ENCODE measurements around the gene MYL6. TPM values are rescaled to one million over a fixed set of nuclear protein-coding genes. Genes with fewer than 3 reads are reported as not detected.
"Not testable (repeated sequence)": the region's sequence is repeated elsewhere in the genome, so short reads cannot be mapped to it uniquely, and the experiment has no call there.

Gene MYL6
- polyA plus RNA-seq, result 1,000 to 10,000 TPM; 2,998 to 5,712 (median 4,230) TPM

GRCh38 chr12:56158029-56158925 lies at the start of gene MYL6:
Gene MYL6, plus strand, starts transcription at chr12:56158359. Its CDS starts 43 bp downstream, at chr12:56158402.
- H3K9me3 Mint-ChIP-seq, result no peaks in the 10 kb centered on the region
- peak; percentile 85 to 86 (median 86) for DNase-seq
- peaks cover 45 to 54% of the 10 kb centered on the region in 2 donors for H3K4me1 Mint-ChIP-seq
- peak within 1 kb of the TSS; percentile 90 to 99 (median 98) for H3K4me3 Mint-ChIP-seq
- H3K36me3 Mint-ChIP-seq, result peaks cover 10 to 29% (median 20%) of the 10 kb centered on the region in 3 donors
- peak within 1 kb of the TSS; percentile 92 to 100 (median 98) for H3K27ac Mint-ChIP-seq
- H3K27me3 Mint-ChIP-seq (ENCODE audit: low read depth in 3 of 3), result peaks cover 5 to 18% (median 12%) of the 10 kb centered on the region in 3 donors

DNA sequence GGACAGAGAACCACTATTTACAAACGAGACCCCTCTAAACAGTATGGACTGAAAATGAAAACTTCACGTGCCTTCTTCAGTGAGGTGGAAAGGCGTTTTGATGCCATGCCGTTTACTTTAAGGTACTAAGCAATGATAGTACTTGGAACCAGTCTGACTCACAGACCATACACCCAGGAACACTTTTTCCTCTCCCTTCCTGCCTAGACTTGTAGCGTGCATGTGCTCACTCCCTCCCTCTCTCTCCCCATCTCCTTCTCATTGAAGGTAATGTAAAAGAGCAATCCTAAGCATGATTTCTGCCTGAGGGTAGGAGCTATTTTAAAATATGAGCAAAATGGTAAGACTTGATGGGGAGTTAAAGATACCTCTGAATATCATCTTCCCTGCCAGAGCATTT lies 47.6 kb upstream of the MYL6 start:
- Mint-ChIP-seq H3K36me3 (peaks cover 21 to 51% (median 24%) of the 10 kb centered on the region in 3 donors), H3K27ac (peak overlapping the region in 2 of 6 donors; percentile 13 to 17), H3K4me1 (peaks cover 14 to 15% of the 10 kb centered on the region in 2 donors), H3K4me3 (no peak overlapping the region), H3K9me3 (no peaks in the 10 kb centered on the region), H3K27me3 (ENCODE audit: low read depth in 3 of 3) (peaks cover 0 to 2% (median 0%) of the 10 kb centered on the region in 3 donors)
- no peak for DNase-seq

GRCh38 chr12:56114084-56114483 lies 44.1 kb upstream of the MYL6 start:
- peak overlapping the region in 3 of 5 donors; percentile 11 to 29 (median 19) for H3K4me3 Mint-ChIP-seq

DNA sequence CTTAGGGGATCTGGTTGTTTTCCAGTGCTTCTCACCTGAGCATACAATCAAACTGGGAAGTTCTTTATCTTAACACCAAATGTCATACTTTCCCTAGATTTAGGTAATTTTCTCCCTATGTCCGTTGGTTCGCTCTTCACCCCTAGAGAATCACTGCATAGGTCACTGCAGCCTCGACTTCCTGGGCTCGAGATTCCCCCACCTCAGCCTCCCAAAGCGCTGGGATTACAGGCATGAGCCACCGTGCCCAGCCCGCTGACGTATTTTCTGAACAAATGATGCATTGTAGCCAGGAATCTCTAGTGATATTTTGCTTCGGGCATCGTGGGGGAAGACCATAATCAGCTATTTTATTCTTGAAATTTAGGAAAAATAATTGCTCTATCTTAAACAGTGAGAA lies 42.8 kb upstream of the MYL6 start:
- DNase-seq, result no peak
- H3K4me1 Mint-ChIP-seq, result peaks cover 36 to 37% of the 10 kb centered on the region in 2 donors

More at GRCh38 chr12:56114084-56114483, 44.1 kb upstream of the MYL6 start:
- H3K27me3 Mint-ChIP-seq (ENCODE audit: low read depth in 3 of 3), result peaks cover 12 to 16% (median 16%) of the 10 kb centered on the region in 3 donors
- no peak for DNase-seq
- peaks cover 24 to 40% (median 32%) of the 10 kb centered on the region in 3 donors for H3K36me3 Mint-ChIP-seq
- peak overlapping the region; percentile 12 to 69 (median 38) for H3K27ac Mint-ChIP-seq
- peaks cover 27 to 28% of the 10 kb centered on the region in 2 donors for H3K4me1 Mint-ChIP-seq
- H3K9me3 Mint-ChIP-seq, result no peaks in the 10 kb centered on the region

DNA sequence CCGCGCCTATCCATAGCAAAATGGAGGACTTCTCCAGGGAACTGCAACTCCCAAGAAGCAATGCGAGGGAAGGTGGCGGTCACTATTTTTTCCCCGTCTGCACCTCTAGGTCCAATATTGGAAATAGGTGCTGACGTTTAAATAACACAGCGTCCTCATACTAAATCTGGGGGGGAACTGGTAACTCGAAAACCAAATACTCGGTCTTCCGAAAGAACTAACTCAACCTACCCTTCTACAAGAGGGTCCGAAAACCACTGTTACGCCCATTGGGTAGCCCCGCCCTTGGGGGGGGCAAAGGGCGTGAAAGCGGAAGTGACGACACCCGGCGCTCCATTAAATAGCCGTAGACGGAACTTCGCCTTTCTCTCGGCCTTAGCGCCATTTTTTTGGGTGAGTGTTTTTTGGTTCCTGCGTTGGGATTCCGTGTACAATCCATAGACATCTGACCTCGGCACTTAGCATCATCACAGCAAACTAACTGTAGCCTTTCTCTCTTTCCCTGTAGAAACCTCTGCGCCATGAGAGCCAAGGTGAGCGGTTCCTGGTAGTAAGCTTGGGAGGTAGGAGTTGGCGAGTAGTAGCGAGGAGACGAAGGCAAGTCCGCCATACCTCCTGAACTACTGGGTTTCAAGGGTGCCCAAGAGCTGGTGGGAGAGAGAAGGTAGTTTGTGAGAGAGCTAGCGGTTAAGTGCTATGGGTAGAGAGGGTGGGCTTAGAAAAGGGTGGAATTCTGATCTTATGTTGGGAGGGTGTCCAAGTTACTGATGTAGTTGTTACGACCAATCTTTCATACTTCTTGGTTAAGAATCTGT lies 41.7 kb upstream of the MYL6 start, which contains the start of gene RPL41:
TSS of gene RPL41 (plus strand) at position 367 of the 815 bp plus-strand sequence.
- peak; percentile 94 to 95 (median 94) for DNase-seq

More for the DNA sequence above, 42.8 kb upstream of the MYL6 start:
- Mint-ChIP-seq H3K27ac (peak overlapping the region; percentile 96 to 99 (median 98)), H3K4me3 (peak overlapping the region; percentile 95 to 99 (median 97)), H3K36me3 (peaks cover 18 to 33% (median 30%) of the 10 kb centered on the region in 3 donors), H3K9me3 (no peaks in the 10 kb centered on the region), H3K27me3 (ENCODE audit: low read depth in 3 of 3) (peaks cover 12 to 20% (median 16%) of the 10 kb centered on the region in 3 donors)

DNA sequence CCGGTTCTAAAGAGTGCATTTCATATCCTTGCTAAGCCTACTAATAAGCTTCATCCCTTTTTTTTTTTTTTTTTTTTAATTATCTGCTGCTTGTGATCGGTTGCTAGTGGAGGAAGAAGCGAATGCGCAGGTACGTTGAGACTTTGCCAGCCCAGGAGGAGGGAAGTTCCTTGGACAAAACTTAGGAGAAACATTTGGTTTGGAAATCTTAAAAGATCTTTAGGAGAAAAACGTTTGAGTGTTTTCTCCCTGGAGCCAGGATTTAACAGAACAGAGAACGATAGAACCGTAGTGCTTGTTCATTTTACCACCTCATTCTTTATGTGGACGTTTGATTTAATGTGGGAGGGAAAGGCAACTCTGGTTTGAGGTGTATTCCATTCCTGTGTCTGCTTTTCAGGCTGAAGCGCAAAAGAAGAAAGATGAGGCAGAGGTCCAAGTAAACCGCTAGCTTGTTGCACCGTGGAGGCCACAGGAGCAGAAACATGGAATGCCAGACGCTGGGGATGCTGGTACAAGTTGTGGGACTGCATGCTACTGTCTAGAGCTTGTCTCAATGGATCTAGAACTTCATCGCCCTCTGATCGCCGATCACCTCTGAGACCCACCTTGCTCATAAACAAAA lies 41.0 kb upstream of the MYL6 start:
- H3K9me3 Mint-ChIP-seq, DNase-seq: not testable (repeated sequence)
- Mint-ChIP-seq H3K4me3 (peak overlapping the region; percentile 95 to 99 (median 97)), H3K27ac (peak overlapping the region; percentile 96 to 99 (median 98)), H3K36me3 (peaks cover 8 to 22% (median 20%) of the 10 kb centered on the region in 3 donors), H3K27me3 (ENCODE audit: low read depth in 3 of 3) (peaks cover 12 to 20% (median 16%) of the 10 kb centered on the region in 3 donors), H3K4me1 (peaks cover 37 to 39% of the 10 kb centered on the region in 2 donors)

More for the DNA sequence above, 41.7 kb upstream of the MYL6 start, which contains the start of gene RPL41:
- Mint-ChIP-seq H3K36me3 (peaks cover 10 to 25% (median 22%) of the 10 kb centered on the region in 3 donors), H3K27ac (peak within 1 kb of the TSS; percentile 96 to 99 (median 98)), H3K9me3 (no peaks in the 10 kb centered on the region), H3K27me3 (ENCODE audit: low read depth in 3 of 3) (peaks cover 12 to 20% (median 16%) of the 10 kb centered on the region in 3 donors), H3K4me1 (peaks cover 37 to 39% of the 10 kb centered on the region in 2 donors), H3K4me3 (peak within 1 kb of the TSS; percentile 95 to 99 (median 97))

- DNase-seq, result peak; percentile 98 to 99 (median 98)
- peaks cover 5 to 18% (median 14%) of the 10 kb centered on the region in 3 donors for H3K36me3 Mint-ChIP-seq
- peak within 1 kb of the TSS; percentile 96 to 99 (median 98) for H3K27ac Mint-ChIP-seq
- peak within 1 kb of the TSS; percentile 95 to 99 (median 97) for H3K4me3 Mint-ChIP-seq
- H3K4me1 Mint-ChIP-seq, result peaks cover 37 to 39% of the 10 kb centered on the region in 2 donors
- H3K27me3 Mint-ChIP-seq (ENCODE audit: low read depth in 3 of 3), result peaks cover 12 to 20% (median 16%) of the 10 kb centered on the region in 3 donors
- H3K9me3 Mint-ChIP-seq, result no peaks in the 10 kb centered on the region
These were observed 40.1 kb upstream of the MYL6 start, which contains the start of gene ZC3H10 for GRCh38 chr12:56117778-56118687. Gene ZC3H10, plus strand, starts transcription at chr12:56118266. Its CDS starts 2,297 bp downstream, at chr12:56120563.

- Mint-ChIP-seq H3K36me3 (peaks cover 3 to 10% (median 6%) of the 10 kb centered on the region in 3 donors), H3K4me3 (peak overlapping the region; percentile 95 to 99 (median 97)), H3K4me1 (peaks cover 39 to 40% of the 10 kb centered on the region in 2 donors), H3K27ac (peak overlapping the region; percentile 96 to 99 (median 98)), H3K27me3 (ENCODE audit: low read depth in 3 of 3) (peaks cover 12 to 20% (median 16%) of the 10 kb centered on the region in 3 donors), H3K9me3 (no peaks in the 10 kb centered on the region)
- DNase-seq, result no peak
These were observed 39.3 kb upstream of the MYL6 start for GRCh38 chr12:56118688-56119357.

DNA sequence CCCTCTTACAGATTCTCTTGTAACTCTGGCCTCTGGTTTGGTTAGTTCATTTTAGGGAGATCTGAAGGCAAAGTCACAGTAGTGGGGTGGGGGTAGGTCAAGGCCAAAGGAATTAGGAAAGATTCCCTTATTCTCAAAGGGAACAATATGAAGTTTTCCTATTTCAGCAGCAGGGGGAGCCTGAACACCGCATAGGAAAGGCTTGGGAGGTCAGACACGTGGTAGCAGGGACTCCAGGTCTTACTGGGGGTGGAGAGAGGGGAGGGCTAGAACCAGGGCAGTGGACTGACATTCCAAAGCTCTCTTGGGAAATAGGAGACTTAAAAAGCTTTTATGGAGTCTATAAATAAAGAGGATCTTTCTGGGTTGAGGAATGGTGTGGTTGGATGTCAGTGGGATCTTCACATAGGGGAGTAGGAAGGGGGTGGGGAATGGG lies 38.8 kb upstream of the MYL6 start:
- Mint-ChIP-seq H3K27me3 (ENCODE audit: low read depth in 3 of 3) (peaks cover 12 to 20% (median 16%) of the 10 kb centered on the region in 3 donors), H3K4me3 (peak overlapping the region; percentile 95 to 99 (median 97)), H3K9me3 (no peaks in the 10 kb centered on the region), H3K27ac (peak overlapping the region; percentile 96 to 99 (median 98)), H3K36me3 (peaks cover 3 to 8% (median 6%) of the 10 kb centered on the region in 3 donors), H3K4me1 (peaks cover 39 to 46% of the 10 kb centered on the region in 2 donors)
- peak; percentile 60 to 70 (median 70) for DNase-seq

GRCh38 chr12:56120158-56120846 lies 37.9 kb upstream of the MYL6 start:
- no peaks in the 10 kb centered on the region for H3K9me3 Mint-ChIP-seq
- H3K27ac Mint-ChIP-seq, result peak overlapping the region in 2 of 6 donors; percentile 12 to 45
- H3K27me3 Mint-ChIP-seq (ENCODE audit: low read depth in 3 of 3), result peaks cover 12 to 20% (median 16%) of the 10 kb centered on the region in 3 donors
- H3K36me3 Mint-ChIP-seq, result peaks cover 3 to 8% (median 6%) of the 10 kb centered on the region in 3 donors
- H3K4me1 Mint-ChIP-seq, result peaks cover 40 to 47% of the 10 kb centered on the region in 2 donors
- H3K4me3 Mint-ChIP-seq, result no peak overlapping the region
- no peak for DNase-seq

Data from immature natural killer cell (primary cell).